GM04503 (cell line): ENCODE data around the gene FMNL2.
A peak's percentile ranks its signal among the peaks of the same experiment; 100 is the strongest.
"Not testable (repeated sequence)": the region's sequence is repeated elsewhere in the genome, so short reads cannot be mapped to it uniquely, and the experiment has no call there.

Source experiments
- DNase-seq: peaks from one replicate; pipeline ENCODE4 v3.0.0-alpha.2; 2012; ENCODE audit warnings: low read depth

Gene FMNL2

GRCh38 chr2:152335016-152335725, at the start of gene FMNL2:
FMNL2 (plus strand) TSS chr2:152335174.
- no peak for DNase-seq

GRCh38 chr2:152292991-152293390, 42.0 kb upstream of the FMNL2 start:
- DNase-seq, result no peak

- DNase-seq, result no peak
These were observed 37.3 kb upstream of the FMNL2 start for GRCh38 chr2:152297715-152298114.

- DNase-seq, result no peak
These were observed 36.2 kb upstream of the FMNL2 start for GRCh38 chr2:152298754-152299153.

GRCh38 chr2:152301131-152301530, 33.8 kb upstream of the FMNL2 start:
- DNase-seq, result no peak

GRCh38 chr2:152303951-152304350, 31.0 kb upstream of the FMNL2 start:
- DNase-seq, result no peak

- DNase-seq, result peak; percentile 55
These were observed 30.1 kb upstream of the FMNL2 start for GRCh38 chr2:152304836-152305235.

- DNase-seq, result no peak
These were observed 27.1 kb upstream of the FMNL2 start for GRCh38 chr2:152307863-152308262.

DNA sequence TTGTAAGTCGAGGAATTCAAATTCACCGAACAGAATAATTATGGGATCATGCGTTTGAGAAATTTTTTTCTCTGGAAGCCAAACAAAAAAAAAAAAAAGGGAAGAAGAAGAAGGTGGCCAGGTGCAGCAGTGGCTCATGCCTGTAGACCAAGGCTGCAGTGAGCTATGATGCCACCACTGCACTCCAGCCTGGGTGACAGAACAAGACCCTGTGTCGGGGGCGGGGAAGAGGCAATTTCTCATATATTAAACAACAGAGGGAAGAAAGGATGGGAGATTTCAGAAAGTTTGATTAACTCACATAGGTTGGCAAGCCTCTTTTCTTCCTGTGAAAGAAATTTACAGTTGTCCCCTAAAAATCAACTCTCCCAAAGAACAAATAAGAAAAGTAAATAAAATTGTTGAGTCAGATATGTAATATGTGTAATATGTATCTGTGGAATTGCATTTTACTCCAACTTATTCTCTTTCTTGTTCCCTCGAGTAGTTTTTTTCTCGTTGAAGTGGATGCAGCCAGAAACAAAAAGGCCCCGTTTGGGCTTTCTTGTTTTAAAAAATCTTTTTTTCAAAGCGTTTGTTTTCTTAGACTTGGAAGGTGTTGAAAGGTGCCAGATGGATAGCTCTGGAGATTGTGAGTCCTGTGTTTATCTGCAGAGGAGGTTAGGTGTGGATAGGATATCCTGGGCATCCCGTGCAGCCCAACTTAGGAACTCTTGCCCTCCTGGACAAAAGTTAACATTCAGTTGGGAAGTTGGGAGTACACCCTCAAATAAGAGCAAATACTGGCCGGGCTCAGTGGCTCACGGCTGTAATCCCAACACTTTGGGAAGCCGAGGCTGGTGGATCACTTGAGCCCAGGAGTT, 25.4 kb upstream of the FMNL2 start:
- DNase-seq, result no peak

DNA sequence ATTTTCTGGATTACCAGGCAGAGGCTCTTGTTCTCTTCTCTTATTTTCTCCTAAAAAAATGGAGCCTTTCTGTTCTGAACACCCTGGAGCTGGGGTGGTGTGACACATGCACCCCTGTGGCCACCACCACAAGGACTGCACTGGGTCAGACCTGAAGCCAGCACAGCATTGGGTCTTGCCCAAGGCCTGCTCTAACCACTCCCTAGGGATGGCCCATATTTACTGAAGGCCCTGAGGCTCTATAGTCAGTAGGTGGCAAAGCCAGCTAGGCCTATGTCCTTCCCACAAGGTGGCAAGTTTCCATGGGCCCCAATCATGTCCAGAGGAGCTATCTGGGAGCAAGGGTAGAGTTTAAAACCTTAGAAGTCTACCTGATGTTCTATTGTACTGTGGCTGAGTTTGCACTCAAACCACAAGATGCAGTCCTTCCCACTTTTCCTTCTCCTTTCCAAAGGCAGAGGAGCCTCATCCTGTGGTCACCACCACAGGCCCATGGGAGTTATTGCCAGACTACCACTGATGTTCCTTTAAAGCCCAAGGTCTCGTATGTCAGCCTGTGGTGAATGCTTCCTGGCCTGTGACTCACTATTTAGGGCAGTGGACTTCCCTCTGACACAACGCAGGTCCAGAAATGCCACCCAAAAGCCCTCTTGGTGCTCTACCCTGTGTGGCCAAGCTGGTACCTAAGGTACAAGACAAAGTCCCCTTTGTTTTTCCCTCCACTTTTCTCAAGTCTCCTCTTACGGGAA, 15.0 kb upstream of the FMNL2 start:
- no peak for DNase-seq

DNA sequence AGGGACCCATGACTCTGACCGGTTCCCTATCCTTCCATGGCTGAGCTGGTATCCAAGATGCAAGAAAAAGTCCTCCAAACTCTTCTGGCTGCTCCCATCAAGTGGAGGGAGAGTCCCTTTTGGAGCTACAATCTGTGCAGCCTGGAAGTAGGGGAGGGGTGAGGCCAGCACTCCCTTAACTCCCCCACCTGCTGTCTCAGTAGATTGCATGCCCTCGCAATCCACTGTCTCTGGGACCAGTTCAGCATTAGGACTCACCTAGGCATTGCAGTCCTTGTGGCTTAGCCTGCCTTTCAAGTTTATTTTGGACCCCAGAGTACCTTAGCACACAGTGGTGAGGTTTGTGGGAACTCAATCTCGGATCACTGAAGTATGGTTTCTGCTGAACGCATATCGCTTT, 14.2 kb upstream of the FMNL2 start:
- DNase-seq, result no peak

GRCh38 chr2:152322222-152322621, 12.8 kb upstream of the FMNL2 start:
- no peak for DNase-seq

- not testable (repeated sequence) for DNase-seq
These were observed 9.8 kb upstream of the FMNL2 start for GRCh38 chr2:152325126-152325525.

GRCh38 chr2:152326710-152327109, 8.3 kb upstream of the FMNL2 start:
- DNase-seq, result no peak

- DNase-seq, result no peak
These were observed 7.0 kb upstream of the FMNL2 start for GRCh38 chr2:152328013-152328412.

- no peak for DNase-seq
These were observed 4.6 kb upstream of the FMNL2 start for GRCh38 chr2:152330235-152330866.

GRCh38 chr2:152334701-152335015, 316 bp upstream of the FMNL2 start:
- no peak for DNase-seq

DNA sequence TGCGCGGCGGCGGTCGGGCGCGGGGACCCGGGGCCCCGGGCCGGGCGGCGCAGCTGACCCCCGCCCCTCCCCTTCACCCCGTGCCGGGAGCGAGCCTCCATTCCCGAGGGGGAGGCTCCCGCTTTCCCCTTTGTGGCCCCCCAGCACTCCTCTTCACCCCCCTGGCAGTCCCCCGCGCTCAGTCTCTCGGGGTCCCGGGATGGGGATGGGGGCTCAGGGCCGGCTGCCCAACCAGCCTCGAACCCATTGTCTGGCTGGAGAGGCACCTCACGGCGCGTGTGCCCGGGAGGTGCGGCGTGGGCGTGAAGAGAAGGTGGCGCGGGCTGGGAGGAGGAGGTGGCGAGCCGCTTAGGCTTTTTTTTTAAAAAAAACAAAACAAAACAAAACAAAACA, 748 bp downstream of the FMNL2 start:
- no peak for DNase-seq

- no peak for DNase-seq
These were observed 1.3 kb downstream of the FMNL2 start for GRCh38 chr2:152336119-152336853.

DNA sequence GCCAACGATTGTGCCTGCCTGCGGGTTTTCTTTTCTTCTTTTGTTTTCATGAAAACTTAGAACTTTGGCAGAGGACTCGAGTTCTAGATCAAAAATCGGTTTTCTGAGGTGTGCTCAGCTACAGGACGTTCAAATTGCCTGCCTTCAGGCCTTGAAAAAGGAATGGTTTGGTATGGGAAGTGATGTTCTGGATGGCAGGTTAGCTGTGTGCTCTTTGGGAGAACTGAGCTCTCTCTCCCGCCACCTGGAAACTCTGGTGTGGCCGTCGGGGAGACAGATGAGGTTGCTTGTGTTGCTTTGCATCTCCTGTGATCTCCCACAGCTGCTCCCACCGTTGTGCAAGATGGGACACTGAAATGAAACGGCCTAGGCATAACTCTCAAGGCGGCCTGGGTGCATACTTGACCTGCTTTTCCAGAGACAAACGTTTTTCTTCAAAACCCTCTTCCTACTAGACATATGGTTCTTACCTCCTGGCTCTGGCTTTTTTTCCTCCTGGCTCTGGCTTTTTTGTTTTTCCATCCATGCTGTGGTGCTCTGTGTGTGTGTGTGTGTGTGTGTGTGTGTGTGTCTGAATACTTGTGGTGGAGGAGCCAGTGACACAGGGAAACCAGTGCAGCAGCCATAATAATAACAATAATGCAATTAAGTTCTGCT, 2.0 kb downstream of the FMNL2 start:
- no peak for DNase-seq

GRCh38 chr2:152337511-152337903, 2.5 kb downstream of the FMNL2 start:
- DNase-seq, result no peak
